Left ventricle myocardium superior (tissue), 1 donor: ENCODE measurements around the gene CAMK2N1. TPM values are rescaled to one million over a fixed set of nuclear protein-coding genes. Genes with fewer than 3 reads are reported as not detected.

Experiments
- ATAC-seq: fragments of 200-7000 bp; cut with Tn5 transposase; one replicate; pipeline ENCODE4 v1.9.1; 2020; ENCODE audit warnings: mild to moderate bottlenecking, moderate library complexity
- DNase-seq: peaks from one replicate; pipeline ENCODE4 v3.0.0-alpha.2; 2020
- intact Hi-C: fragments of 100-400 bp; cut with micrococcal nuclease; formaldehyde crosslinking; loops from one replicate; pipeline ENCODE4 v1.11.0; 2022
- total RNA-seq: library from RNA; stranded (reverse); fragmentation: NEBNext Ultra II Directional; extraction: Animal tissue kit (Norgen Biotek cat#: 25700); gene quantifications from one replicate; pipeline ENCODE4 v1.2.1, GENCODE V29; 2021
- donor health status: DM: no; HTN: yes; CAD: no; lungs with severe emphysema.

Gene CAMK2N1
- total RNA-seq, 1 donor from 2014 or later: 9.9 TPM

DNA sequence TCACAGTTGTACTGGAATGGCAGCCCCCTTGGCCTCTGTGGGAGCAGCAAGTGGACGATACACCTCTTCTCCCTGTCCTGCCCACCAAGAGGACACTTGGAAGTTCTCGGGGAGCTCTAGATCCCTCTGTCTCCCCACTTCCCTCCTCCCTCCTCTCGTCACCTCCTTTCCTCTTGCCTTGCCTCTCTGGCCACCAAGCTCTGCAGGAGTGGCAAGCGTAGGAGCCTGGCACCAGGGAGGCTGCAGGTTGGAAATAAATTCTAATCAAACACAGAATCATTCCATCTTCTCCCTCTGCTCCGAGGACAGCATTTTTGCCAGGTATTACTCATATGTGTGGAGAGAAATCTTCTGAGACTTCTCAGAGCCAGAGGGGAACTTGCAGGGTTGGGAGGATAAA, 20.8 kb downstream of the CAMK2N1 start:
- intact Hi-C loops: no loop called here
- DNase-seq (no peak), ATAC-seq (no peak)

DNA sequence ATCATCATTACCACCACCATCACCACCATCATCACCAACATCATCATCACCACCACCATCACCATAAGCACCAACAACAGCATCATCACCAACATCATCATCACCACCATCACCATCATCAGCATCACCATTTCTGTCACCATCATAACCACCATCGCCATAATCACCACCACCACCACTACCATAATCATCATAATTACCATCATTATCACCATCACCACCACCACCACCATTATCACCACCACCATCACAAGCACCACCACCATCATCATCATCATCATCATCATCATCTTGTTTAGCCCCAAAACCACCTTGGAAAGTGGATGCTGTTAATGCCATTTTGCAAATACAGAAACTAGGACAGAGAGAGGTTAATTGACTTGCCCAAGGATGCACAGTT, 22.5 kb downstream of the CAMK2N1 start:
- intact Hi-C loops: no loop called here
- no peak for DNase-seq
- ATAC-seq: no peak

DNA sequence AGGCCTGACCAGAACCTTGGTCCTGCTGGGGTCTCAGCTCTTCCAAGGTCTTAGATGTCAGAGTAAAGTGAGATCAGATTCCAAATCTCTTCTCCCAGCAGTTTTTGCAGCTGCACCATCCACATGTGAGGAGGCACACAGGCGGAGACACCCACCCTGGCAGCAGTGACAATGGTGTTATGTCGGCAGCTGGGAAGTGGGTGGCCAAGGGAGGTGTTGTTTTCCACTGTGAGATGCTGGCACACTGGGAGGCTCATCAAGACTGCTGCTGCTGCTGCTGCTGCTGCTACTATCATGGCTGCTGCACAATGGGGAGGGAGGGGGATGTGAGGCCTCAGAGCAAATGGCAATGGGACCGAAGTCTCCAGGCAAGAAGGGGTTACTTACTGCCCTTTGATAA, 23.6 kb downstream of the CAMK2N1 start:
- intact Hi-C loops: no loop called here
- ATAC-seq: no peak
- DNase-seq: no peak

GRCh38 chr1:20458717-20459116, 27.3 kb downstream of the CAMK2N1 start:
- ATAC-seq: no peak
- intact Hi-C loops: no loop called here
- DNase-seq: no peak

- intact Hi-C loops: no loop called here
- DNase-seq (no peak), ATAC-seq (no peak)
Measured at GRCh38 chr1:20454004-20454403, 32.0 kb downstream of the CAMK2N1 start.

DNA sequence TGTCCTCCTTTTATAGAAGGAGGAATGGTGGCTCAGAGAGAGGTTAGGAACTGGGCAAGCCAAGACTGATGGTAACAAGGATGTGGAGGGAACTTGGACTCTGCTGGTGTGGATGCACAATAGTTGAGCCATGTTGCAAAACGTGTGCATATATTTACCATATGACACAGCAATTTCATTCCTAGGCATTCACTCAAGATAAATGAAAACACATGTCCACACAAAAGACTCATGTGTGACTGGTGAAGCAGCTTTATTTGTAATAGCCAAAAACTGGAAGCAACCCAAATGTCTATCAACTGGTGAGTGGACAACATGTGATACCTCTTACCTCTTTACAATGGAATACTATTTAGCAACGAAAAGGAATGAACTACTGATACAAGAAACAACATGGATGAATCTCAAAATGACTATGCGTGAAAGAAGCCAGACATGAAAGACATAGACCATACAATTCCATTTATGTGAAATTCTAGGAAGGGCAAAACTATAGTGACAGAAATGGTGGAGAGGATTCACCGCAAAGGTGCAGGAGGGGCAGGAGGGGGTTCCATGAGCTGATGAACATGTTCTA, 36.2 kb downstream of the CAMK2N1 start:
- intact Hi-C loops: no loop called here
- ATAC-seq (no peak), DNase-seq (no peak)

DNA sequence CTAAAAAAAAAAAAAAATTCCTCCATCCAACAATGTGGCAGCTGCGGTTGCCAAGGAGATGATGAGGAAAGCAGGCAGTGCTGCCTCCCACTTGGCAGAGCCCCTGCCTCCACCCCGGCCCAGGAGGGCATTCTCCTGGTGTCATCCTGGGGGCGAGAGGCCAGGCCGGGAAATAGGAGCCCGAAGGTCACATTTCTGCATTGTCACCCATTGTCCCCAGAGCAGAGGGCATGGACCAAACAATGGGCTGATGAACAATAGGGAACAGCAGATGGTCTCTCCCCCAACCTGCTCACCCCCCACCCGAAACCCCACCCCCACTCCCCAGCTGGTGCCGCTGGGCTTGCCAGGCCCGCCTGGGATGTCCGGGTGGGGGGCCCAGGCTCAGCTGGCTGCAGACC, 37.3 kb downstream of the CAMK2N1 start:
- intact Hi-C loops: no loop called here
- DNase-seq (no peak), ATAC-seq (no peak)

GRCh38 chr1:20447794-20448193, 38.2 kb downstream of the CAMK2N1 start:
- DNase-seq (no peak), ATAC-seq (no peak)
- intact Hi-C loops: no loop called here

DNA sequence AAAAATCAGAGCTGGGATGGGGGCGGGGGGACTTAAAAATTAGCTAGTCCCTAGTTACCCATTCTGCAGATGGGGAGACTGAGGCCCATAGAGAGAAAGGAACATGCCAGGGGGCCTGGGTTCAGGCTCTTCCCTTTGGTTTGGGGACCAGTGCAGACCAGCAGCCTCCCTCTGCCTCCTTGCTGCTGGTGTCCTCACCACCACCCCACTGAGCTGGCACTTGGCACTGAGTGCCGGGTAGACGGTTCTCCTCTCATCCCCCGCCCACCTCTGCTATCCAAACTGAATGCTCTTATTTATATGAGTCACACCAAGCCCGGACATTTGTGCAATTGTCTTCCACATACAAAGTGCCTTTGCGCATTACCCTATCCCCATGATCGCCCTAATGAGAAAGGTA, 39.2 kb downstream of the CAMK2N1 start:
- ATAC-seq: no peak
- intact Hi-C loops: no loop called here
- DNase-seq: no peak

DNA sequence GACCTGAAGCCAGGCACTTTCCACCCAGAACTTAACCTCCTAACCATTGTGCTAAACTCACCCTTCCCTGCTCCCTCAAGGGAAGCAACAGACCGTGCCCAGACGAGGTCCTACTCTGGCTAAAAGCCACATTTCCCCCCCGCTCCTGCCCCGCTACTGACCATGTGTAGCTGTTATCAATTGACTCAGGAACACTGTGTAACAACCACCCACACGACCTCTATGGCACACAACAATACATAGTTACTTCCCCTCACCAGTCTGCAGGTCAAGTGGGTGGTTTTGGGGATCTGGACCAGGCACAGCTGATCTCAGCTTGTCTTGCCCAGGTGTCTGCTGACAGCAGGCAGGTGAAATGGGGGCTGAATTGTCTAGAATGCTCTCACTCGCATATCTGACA, 40.1 kb downstream of the CAMK2N1 start:
- no peak for ATAC-seq
- no peak for DNase-seq
- intact Hi-C loops: no loop called here

DNA sequence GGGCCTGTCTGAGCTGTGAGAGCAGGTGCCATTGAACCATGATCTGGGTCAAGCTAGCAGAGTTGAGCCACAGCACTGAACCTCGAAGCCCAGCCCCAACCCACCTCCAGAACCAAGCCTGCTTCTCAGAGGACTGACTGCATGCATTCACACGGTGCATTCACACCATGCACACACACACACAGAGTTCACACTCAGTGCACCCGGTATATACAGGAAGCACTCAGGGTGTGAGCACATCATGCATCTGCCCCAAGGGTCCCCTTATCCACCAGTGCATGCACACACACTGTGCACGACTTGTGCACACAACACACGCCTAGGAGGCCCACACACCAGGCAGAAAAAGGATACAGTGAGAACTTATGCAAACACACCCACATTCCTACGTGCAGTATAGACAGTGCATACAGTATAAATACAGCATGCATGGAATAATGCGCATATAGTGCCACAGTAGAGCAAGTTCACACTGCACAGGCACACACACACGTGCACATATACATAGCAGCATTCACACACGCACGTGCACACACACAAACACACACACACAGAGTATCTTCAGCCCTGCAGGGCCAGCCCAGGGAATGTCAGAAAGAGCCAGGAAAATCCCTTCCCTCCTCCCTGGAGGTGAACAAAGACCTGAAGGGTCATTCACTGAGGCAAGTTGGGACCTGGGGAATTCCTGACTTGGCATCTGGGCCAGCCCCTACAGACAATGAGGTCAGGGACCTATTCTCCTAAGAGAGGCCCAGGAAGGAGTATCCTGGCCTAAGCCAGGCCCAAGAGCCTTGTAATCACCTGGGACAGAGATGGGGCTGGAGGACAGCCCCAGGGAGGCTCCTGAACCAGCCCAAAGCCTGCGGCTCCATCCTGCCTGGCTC, 42.1 kb downstream of the CAMK2N1 start:
- intact Hi-C loops: no loop called here
- DNase-seq: no peak
- ATAC-seq: no peak

- intact Hi-C loops: no loop called here
- DNase-seq (no peak), ATAC-seq (no peak)
Measured at GRCh38 chr1:20442920-20443625, 42.9 kb downstream of the CAMK2N1 start.

GRCh38 chr1:20440785-20441200, 45.2 kb downstream of the CAMK2N1 start:
- intact Hi-C loops: no loop called here
- ATAC-seq (peak; percentile 72), DNase-seq (no peak)

GRCh38 chr1:20439282-20439681, 46.7 kb downstream of the CAMK2N1 start:
- intact Hi-C loops: no loop called here
- DNase-seq: no peak
- no peak for ATAC-seq

DNA sequence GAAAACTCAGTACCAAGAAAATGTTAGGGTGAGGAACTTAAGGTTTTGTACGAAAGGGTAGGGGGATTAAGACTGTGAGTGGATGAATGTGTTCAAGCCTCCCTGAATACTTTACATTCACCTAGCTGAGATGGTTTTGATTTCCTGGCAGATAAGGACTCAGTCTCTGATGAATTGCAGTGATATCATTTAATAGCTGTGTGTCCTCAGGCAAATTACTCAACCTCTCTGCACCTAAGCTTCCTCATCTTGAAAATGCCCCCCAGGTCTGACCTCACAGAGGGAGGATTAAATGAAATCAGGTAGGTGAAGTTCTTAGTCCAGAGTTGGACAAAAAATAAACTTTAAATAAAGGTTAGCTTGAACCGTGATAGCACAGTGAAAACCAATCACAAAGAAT, 48.4 kb downstream of the CAMK2N1 start:
- ATAC-seq (no peak), DNase-seq (no peak)
- intact Hi-C loops: no loop called here

GRCh38 chr1:20432891-20433290, 53.1 kb downstream of the CAMK2N1 start:
- intact Hi-C loops: no loop called here
- no peak for ATAC-seq
- no peak for DNase-seq

Other genes starting within 250 kb of the CAMK2N1 start
- gene VWA5B1, start 195.3 kb downstream of the CAMK2N1 start, total RNA-seq: not detected
- 45.0 TPM for gene MUL1, start 21.9 kb upstream of the CAMK2N1 start, total RNA-seq
- 2.5 TPM for gene FAM43B, start 66.4 kb upstream of the CAMK2N1 start, total RNA-seq
- gene CDA, start 102.9 kb upstream of the CAMK2N1 start, total RNA-seq: 2.9 TPM
- 261 TPM for gene PINK1, start 147.2 kb upstream of the CAMK2N1 start, total RNA-seq
- gene DDOST, start 175.2 kb upstream of the CAMK2N1 start, total RNA-seq: 135 TPM
- 3.5 TPM for gene KIF17, start 231.8 kb upstream of the CAMK2N1 start, total RNA-seq
- not detected for gene SH2D5, start 246.5 kb upstream of the CAMK2N1 start, total RNA-seq